Testis (tissue), 3 donors: Measurements from ENCODE around the gene ABCB8. TPM values are rescaled to one million over a fixed set of nuclear protein-coding genes. Genes with fewer than 3 reads are reported as not detected.

Experiments used
- DNase-seq: peaks from one replicate; pipeline ENCODE4 v3.0.0-alpha.2; 2019
- H3K27ac ChIP-seq, 2 donors: fragments of 200-600 bp; sonication (generic); one replicate each; pipeline ENCODE4 v1.5.1; 2019
- H3K27me3 ChIP-seq: fragments of 200-600 bp; sonication (generic); one replicate; pipeline ENCODE4 v1.5.1; 2019
- H3K36me3 ChIP-seq: fragments of 200-600 bp; sonication (generic); one replicate; pipeline ENCODE4 v1.5.1; 2017; ENCODE audit warnings: low read depth; ENCODE audit errors: missing control alignments
- H3K4me1 ChIP-seq: fragments of 200-600 bp; sonication (generic); one replicate; pipeline ENCODE4 v1.5.1; 2019
- H3K4me3 ChIP-seq, 2 donors: fragments of 200-600 bp; sonication (generic); one replicate each; pipeline ENCODE4 v1.5.1; 2017 to 2019
- H3K9me3 ChIP-seq: fragments of 200-600 bp; sonication (generic); one replicate; pipeline ENCODE4 v1.5.1; 2017
- POLR2A ChIP-seq: fragments of 450-650 bp; IDR thresholded peaks from one replicate; pipeline ENCODE4 v1.6.1; 2017; ENCODE audit warnings: antibody characterized with exemption, mild to moderate bottlenecking, moderate library complexity
- WGBS, 2 donors: methylation state at CpG; one replicate each; pipeline ENCODE4 v1.1.5; 2018; 5-methylcytosine and 5-hydroxymethylcytosine counted together
- intact Hi-C: fragments of 100-400 bp; cut with DNase I; formaldehyde crosslinking; loops from one replicate; pipeline ENCODE4 v1.15.1; 2023; ENCODE audit warnings: low total_unique reads
- polyA plus RNA-seq: library from polyadenylated mRNA; stranded (reverse); fragments of 350-450 nt; fragmentation: Illumina TruSeq; extraction: RNeasy Lipid Tissue Mini Kit (QIAGEN cat#74804); gene quantifications from one replicate; pipeline ENCODE4 v1.2.3, GENCODE V29; 2014; ENCODE audit warnings: low read depth, low replicate concordance; ENCODE audit not compliant: insufficient read depth
- total RNA-seq, 2 donors: library from RNA; depleted of rRNA; stranded (reverse); fragments of >200 nt; gene quantifications; one replicate each; pipeline ENCODE4 v1.2.3, GENCODE V29; 2016
- TF ChIP-seq, protein P1 (sequence below), 3 experiments: fragments of 450-650 bp in 2 of 3; fragments of 200-600 bp in 1 of 3; sonication (generic) in 1 of 3; IDR thresholded peaks; one replicate each; pipeline ENCODE4 v1.5.1; 2016 to 2019; ENCODE audit warnings: antibody characterized with exemption in 3 of 3, mild to moderate bottlenecking in 2 of 3, moderate library complexity in 1 of 3

Gene ABCB8
- total and polyA plus RNA-seq, 3 donors from 2014 or later: 34.9 to 76.8 (median 59.6) TPM

DNA sequence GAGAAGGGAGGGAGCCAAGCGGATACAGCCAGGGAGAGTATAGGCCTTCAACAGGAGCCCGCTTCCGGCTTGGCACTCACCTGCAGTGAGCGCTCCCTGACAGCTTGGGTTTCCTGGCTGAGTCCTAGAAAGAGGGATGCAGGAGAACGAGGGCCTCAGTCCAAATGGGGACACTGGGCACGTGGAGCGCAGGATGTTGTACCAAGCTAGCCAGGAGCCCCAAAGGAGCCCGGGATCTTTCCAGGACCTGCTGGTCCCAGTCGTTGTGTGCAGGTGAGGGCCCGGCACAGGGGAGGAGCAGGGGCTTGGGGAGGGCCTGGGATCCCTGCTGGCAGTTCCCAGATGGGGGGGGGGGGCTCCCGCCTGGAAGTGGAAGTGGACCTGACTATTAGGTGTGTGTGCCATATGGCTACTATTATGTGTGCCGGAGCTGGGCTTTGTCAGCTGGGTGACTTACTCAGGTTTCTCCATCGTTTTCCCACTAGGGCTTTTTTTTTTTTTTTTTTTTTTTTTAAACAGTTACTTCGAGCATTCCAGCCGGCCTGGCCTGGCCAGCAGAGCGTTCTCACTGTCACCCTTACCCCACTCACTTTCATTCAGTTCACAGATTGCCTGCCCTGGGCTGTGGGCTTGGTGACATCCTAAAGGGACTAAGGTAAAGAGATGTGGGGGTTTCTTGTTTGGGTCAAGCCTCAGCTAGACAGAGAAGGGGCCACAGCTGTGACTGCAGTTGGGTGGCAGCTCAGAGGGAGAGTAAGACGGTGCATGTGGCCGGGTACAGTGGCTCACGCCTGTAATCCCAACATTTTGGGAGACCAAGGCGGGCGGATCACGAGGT, 61.9 kb downstream of the ABCB8 start:
- no peaks in the 10 kb centered on the region for H3K27me3 ChIP-seq
- intact Hi-C loops: no loop called here
- H3K27ac ChIP-seq: peak overlapping the region; percentile 70 to 84
- no peaks in the 10 kb centered on the region for H3K9me3 ChIP-seq
- no peak for TF ChIP-seq POLR2A
- TF ChIP-seq, protein P1, sequence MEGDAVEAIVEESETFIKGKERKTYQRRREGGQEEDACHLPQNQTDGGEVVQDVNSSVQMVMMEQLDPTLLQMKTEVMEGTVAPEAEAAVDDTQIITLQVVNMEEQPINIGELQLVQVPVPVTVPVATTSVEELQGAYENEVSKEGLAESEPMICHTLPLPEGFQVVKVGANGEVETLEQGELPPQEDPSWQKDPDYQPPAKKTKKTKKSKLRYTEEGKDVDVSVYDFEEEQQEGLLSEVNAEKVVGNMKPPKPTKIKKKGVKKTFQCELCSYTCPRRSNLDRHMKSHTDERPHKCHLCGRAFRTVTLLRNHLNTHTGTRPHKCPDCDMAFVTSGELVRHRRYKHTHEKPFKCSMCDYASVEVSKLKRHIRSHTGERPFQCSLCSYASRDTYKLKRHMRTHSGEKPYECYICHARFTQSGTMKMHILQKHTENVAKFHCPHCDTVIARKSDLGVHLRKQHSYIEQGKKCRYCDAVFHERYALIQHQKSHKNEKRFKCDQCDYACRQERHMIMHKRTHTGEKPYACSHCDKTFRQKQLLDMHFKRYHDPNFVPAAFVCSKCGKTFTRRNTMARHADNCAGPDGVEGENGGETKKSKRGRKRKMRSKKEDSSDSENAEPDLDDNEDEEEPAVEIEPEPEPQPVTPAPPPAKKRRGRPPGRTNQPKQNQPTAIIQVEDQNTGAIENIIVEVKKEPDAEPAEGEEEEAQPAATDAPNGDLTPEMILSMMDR (IDR thresholded peaks at IDR 0.05): no peak
- WGBS, 2 donors: 70 to 75% methylated on average over 19 to 22 of the region's 22 CpGs
- peaks cover 32% of the 10 kb centered on the region for H3K4me1 ChIP-seq
- no peak for DNase-seq
- H3K36me3 ChIP-seq: no peaks in the 10 kb centered on the region
- no peak overlapping the region for H3K4me3 ChIP-seq

DNA sequence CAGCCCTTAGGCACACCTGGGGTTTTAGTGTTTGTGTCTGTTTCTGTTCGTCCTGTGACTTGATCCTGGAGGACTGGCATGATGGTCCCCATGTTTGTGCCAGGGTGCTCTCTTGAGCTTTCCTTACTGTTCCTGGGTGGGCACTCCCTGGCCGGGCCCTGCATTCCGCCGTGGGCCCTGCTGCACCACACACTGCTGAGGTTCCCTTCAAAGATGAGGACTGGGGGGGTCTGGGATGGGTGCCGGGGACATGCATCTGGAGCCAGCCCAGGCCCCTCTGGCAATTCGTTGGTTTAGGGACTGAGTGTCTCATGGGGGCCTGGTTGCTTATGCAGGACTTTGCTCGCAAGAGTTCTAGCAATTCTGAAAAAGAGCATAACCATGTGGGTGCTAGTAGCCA, 62.8 kb downstream of the ABCB8 start:
- Histone ChIP-seq H3K4me1 (peaks cover 26% of the 10 kb centered on the region), H3K27me3 (no peaks in the 10 kb centered on the region), H3K9me3 (no peaks in the 10 kb centered on the region), H3K36me3 (no peaks in the 10 kb centered on the region), H3K4me3 (no peak overlapping the region), H3K27ac (no peak overlapping the region)
- intact Hi-C loops: no loop called here
- DNase-seq: no peak
- whole genome bisulfite sequencing, 2 donors: 90 to 93% methylated on average over 4 to 7 of the region's 7 CpGs
- TF ChIP-seq, protein P1 (IDR thresholded peaks at IDR 0.05): no peak
- no peak for TF ChIP-seq POLR2A

DNA sequence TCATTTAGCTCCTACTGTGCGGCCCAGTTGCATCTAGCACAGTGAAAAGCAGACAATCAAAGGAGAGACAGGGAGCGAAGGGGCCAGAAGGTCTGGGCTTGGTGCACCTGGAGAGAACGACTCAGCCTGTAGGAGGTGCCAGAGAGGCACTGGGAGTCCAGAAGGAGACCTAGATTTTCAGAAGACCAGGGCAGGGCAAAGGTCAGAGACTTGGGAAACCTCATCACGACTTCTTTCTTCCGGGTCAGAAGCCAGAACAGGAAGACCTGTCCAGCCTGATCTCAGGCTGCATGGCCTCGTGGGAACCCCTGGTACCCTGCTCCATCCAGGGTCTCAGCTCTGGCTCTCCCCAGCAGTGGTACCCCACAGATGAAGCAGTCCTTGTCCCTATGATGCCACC, 63.2 kb downstream of the ABCB8 start:
- intact Hi-C loops: no loop called here
- whole genome bisulfite sequencing, 2 donors: 64 to 65% methylated on average over 5 to 6 of the region's 6 CpGs
- no peak overlapping the region for H3K27ac ChIP-seq
- H3K4me1 ChIP-seq: peaks cover 26% of the 10 kb centered on the region
- no peak overlapping the region for H3K4me3 ChIP-seq
- TF ChIP-seq, protein P1 (IDR thresholded peaks at IDR 0.05): peak in 2 of 3 experiments; percentile 13 to 27
- no peak for TF ChIP-seq POLR2A
- H3K9me3 ChIP-seq: no peaks in the 10 kb centered on the region
- DNase-seq: no peak
- H3K27me3 ChIP-seq: no peaks in the 10 kb centered on the region
- H3K36me3 ChIP-seq: no peaks in the 10 kb centered on the region

DNA sequence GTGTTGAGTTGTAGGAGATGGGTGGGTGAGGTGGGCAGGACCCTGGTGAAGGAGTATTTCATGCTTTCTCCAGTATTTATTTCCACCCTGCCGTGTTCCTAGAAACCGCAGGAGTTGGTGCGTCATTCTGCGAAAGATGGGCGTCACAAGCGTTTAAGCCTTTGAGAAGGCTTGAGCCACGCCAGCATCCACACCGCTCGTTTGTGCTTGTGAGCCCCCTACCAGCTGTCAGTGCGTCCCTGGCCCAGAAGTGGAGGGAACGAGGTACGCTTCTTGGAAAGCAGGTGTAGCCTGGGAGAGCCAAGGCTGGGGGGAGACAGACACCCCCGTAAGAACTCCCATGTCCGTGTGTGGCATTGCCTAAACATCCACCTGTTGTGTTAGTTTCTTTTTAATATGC, 63.7 kb downstream of the ABCB8 start:
- Histone ChIP-seq H3K4me1 (peaks cover 26% of the 10 kb centered on the region), H3K27ac (no peak overlapping the region), H3K36me3 (no peaks in the 10 kb centered on the region), H3K4me3 (no peak overlapping the region), H3K27me3 (no peaks in the 10 kb centered on the region), H3K9me3 (no peaks in the 10 kb centered on the region)
- WGBS, 2 donors: 85 to 95% methylated on average over 14 of the region's 14 CpGs
- no peak for DNase-seq
- intact Hi-C loops: no loop called here
- no peak for TF ChIP-seq POLR2A
- TF ChIP-seq, protein P1 (IDR thresholded peaks at IDR 0.05): no peak

DNA sequence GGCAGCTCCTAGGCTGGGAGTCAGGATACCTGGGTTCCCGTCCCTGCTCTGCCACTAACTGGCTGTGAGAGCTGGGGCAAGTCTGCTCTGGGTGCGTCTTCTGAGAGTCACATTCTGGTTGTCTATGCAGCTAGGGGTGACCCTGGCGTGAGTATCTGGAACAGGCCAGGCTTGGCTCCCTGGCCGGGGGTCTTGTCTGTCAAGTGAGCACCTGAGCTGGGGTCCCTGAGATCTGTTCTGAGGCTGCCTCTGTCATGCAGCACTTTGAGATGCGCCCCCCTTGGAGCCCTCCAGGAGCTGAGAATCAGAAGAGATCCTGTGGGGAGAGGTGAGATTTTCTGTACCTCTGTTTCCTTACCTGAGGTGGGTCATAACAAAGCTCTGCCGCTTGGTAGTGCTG, 65.5 kb downstream of the ABCB8 start:
- Histone ChIP-seq H3K36me3 (no peaks in the 10 kb centered on the region), H3K27ac (no peak overlapping the region), H3K9me3 (no peaks in the 10 kb centered on the region), H3K4me1 (peaks cover 14% of the 10 kb centered on the region), H3K4me3 (no peak overlapping the region), H3K27me3 (no peaks in the 10 kb centered on the region)
- no peak for DNase-seq
- intact Hi-C loops: no loop called here
- TF ChIP-seq, protein P1 (IDR thresholded peaks at IDR 0.05): no peak
- TF ChIP-seq POLR2A: no peak
- 85 to 91% methylated on average over 5 to 6 of the region's 6 CpGs for WGBS, 2 donors
